ENCODE data around the gene TBC1D22A.

DNA sequence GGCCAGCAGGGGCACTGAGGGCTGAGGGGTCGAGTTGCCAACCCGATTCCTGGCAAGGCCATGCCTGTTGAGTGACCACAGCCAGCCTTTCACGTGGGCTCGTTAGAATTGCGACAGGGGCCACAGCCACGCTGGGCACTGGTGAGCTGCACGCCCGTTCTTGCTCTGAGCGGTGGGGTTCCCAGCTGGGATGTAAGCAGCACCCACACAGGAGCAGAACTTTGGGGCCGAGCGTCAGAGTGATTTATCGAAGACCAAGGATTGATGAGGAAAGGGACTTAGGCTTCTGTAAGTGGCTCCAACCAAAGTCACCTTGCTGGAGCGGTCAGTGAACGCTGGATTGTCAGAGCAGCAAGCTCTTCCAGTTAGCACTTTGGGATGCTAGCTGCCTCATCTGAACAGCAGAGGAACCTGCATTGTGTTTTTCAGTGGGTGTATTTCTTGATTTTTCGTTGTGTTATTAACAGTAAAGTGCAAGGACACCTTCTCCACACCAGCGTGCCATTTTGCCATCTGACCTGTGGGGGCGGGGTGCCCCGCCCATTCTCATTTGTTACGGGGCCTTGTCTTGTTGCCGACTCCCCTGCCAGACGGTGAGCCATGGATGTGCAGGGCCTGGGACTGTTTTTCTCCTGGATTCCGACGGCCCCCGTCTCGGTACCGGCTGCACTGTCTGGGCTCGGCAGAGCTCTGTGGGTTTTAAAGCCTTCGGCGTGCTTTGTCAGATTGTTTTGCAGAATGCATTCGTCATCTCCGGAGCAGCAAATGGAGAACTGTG is 202.5 kb downstream of the TBC1D22A start:
- TF ChIP-seq, protein P1, sequence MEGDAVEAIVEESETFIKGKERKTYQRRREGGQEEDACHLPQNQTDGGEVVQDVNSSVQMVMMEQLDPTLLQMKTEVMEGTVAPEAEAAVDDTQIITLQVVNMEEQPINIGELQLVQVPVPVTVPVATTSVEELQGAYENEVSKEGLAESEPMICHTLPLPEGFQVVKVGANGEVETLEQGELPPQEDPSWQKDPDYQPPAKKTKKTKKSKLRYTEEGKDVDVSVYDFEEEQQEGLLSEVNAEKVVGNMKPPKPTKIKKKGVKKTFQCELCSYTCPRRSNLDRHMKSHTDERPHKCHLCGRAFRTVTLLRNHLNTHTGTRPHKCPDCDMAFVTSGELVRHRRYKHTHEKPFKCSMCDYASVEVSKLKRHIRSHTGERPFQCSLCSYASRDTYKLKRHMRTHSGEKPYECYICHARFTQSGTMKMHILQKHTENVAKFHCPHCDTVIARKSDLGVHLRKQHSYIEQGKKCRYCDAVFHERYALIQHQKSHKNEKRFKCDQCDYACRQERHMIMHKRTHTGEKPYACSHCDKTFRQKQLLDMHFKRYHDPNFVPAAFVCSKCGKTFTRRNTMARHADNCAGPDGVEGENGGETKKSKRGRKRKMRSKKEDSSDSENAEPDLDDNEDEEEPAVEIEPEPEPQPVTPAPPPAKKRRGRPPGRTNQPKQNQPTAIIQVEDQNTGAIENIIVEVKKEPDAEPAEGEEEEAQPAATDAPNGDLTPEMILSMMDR (IDR thresholded peaks at IDR 0.05): no peak
- TF ChIP-seq POLR2A (IDR thresholded peaks at IDR 0.05): no peak

Measured in Peyer's patch (tissue), 4 donors.